Measurements from ENCODE around the gene PBX1.

GRCh38 chr1:164561472-164561871 is 2.5 kb downstream of the PBX1 start:
- TF ChIP-seq CTCF (IDR thresholded peaks at IDR 0.05; ENCODE audit: poor library complexity), result no peak
- TF ChIP-seq EZH2 (IDR thresholded peaks at IDR 0.05; ENCODE audit: borderline replicate concordance), result no peak
